HepG2 (cell line): ENCODE data around the gene CALR. TPM values are rescaled to one million over a fixed set of nuclear protein-coding genes. Genes with fewer than 3 reads are reported as not detected.

Experiments used
- AGO2 ChIP-seq: fragments of 200-400 bp; formaldehyde crosslinking; optimal IDR thresholded peaks from 2 replicates; pipeline ENCODE3; 2017; ENCODE audit warnings: mild to moderate bottlenecking, low read depth, low read length, moderate library complexity
- ARNTL ChIP-seq: sonication (generic); formaldehyde crosslinking; IDR thresholded peaks from 2 replicates; pipeline ENCODE4 v1.4.0; 2020; ENCODE audit warnings: mild to moderate bottlenecking, missing genetic modification reagents
- CHD2 ChIP-seq: IDR thresholded peaks from 2 replicates; pipeline ENCODE4 v1.6.1; 2011; ENCODE audit warnings: low read depth, low read length, improper control_type of control experiment
- GLI4 ChIP-seq: sonication (generic); formaldehyde crosslinking; IDR thresholded peaks from 2 replicates; pipeline ENCODE4 v1.5.1; 2020; ENCODE audit warnings: missing genetic modification reagents, mild to moderate bottlenecking, moderate library complexity, borderline replicate concordance
- JUND ChIP-seq: sonication (generic); formaldehyde crosslinking; IDR thresholded peaks from 2 replicates; pipeline ENCODE4 v1.8.0; 2022; ENCODE audit warnings: mild to moderate bottlenecking, missing genetic modification reagents
- KDM2A ChIP-seq: sonication (generic); formaldehyde crosslinking; IDR thresholded peaks from 2 replicates; pipeline ENCODE4 v1.4.0; 2020; ENCODE audit warnings: low read depth, missing genetic modification reagents, borderline replicate concordance
- MTA3 ChIP-seq: sonication (generic); formaldehyde crosslinking; IDR thresholded peaks from 2 replicates; pipeline ENCODE4 v1.4.0; 2020; ENCODE audit warnings: missing genetic modification reagents
- NAIF1 ChIP-seq: sonication (generic); formaldehyde crosslinking; IDR thresholded peaks from 2 replicates; pipeline ENCODE4 v1.5.0; 2020; ENCODE audit warnings: mild to moderate bottlenecking, missing genetic modification reagents, borderline replicate concordance
- RBFOX2 ChIP-seq: fragments of 200-400 bp; formaldehyde crosslinking; IDR thresholded peaks from 2 replicates; pipeline ENCODE4 v1.6.1; 2017; ENCODE audit warnings: low read depth, mild to moderate bottlenecking, low read length
- RORA ChIP-seq: sonication (generic); formaldehyde crosslinking; IDR thresholded peaks from 2 replicates; pipeline ENCODE4 v1.5.0; 2020; ENCODE audit warnings: mild to moderate bottlenecking, missing genetic modification reagents, moderate library complexity
- SCMH1 ChIP-seq: sonication (generic); formaldehyde crosslinking; IDR thresholded peaks from 2 replicates; pipeline ENCODE4 v1.9.0; 2021; ENCODE audit warnings: missing genetic modification reagents, mild to moderate bottlenecking, borderline replicate concordance
- ZNF136 ChIP-seq: sonication (generic); formaldehyde crosslinking; IDR thresholded peaks from 2 replicates; pipeline ENCODE4 v1.8.1; 2022; ENCODE audit warnings: low read depth, mild to moderate bottlenecking, moderate library complexity, missing genetic modification reagents
- ZNF34 ChIP-seq: sonication (generic); formaldehyde crosslinking; IDR thresholded peaks from 2 replicates; pipeline ENCODE4 v1.4.0; 2020; ENCODE audit warnings: mild to moderate bottlenecking, missing genetic modification reagents, borderline replicate concordance
- ZNF629 ChIP-seq: sonication (generic); formaldehyde crosslinking; conservative IDR thresholded peaks from 2 replicates; pipeline ENCODE4 v1.5.0; 2020; ENCODE audit warnings: missing genetic modification reagents
- ZNF850 ChIP-seq: sonication (generic); formaldehyde crosslinking; conservative IDR thresholded peaks from 2 replicates; pipeline ENCODE4 v1.9.0; 2021; ENCODE audit warnings: mild to moderate bottlenecking, missing genetic modification reagents
- polyA plus RNA-seq, 8 experiments: library from polyadenylated mRNA; depleted of rRNA in 3 of 8; stranded (reverse) in 7 of 8; unstranded in 1 of 8; fragments of >200 nt; fragmentation: Illumina TruSeq in 4 of 8; extraction: Trizol in 4 of 8; gene quantifications; 2 replicates each; pipeline versions ENCODE4 v1.2.1 to v1.2.3, GENCODE V29; 2011 to 2016; ENCODE audit warnings: low read depth in 4 of 8, missing spikeins in 1 of 8, mixed read lengths in 1 of 8; ENCODE audit not compliant: insufficient read depth in 1 of 8
- total RNA-seq, 5 experiments: library from RNA; depleted of rRNA; stranded (reverse); fragments of >200 nt; fragmentation: Illumina TruSeq; extraction: Trizol; gene quantifications; 2 replicates each; pipeline ENCODE4 v1.2.3, GENCODE V29; 2016; ENCODE audit warnings: low read depth in 1 of 5
- TF ChIP-seq, protein P1 (sequence below): sonication (generic); formaldehyde crosslinking; IDR thresholded peaks from 2 replicates; pipeline ENCODE4 v1.4.0; 2020; ENCODE audit warnings: mild to moderate bottlenecking, missing genetic modification reagents
- TF ChIP-seq, protein P2 (sequence below): fragments of 450-650 bp; IDR thresholded peaks from 2 replicates; pipeline ENCODE4 v1.6.1; 2017; ENCODE audit warnings: mild to moderate bottlenecking

The CALR gene
- total and polyA plus RNA-seq, 2 of the 13 experiments (the other 11 are each of a cell fraction or from before 2014, with no cell fraction given) = 898 to 934 TPM

DNA sequence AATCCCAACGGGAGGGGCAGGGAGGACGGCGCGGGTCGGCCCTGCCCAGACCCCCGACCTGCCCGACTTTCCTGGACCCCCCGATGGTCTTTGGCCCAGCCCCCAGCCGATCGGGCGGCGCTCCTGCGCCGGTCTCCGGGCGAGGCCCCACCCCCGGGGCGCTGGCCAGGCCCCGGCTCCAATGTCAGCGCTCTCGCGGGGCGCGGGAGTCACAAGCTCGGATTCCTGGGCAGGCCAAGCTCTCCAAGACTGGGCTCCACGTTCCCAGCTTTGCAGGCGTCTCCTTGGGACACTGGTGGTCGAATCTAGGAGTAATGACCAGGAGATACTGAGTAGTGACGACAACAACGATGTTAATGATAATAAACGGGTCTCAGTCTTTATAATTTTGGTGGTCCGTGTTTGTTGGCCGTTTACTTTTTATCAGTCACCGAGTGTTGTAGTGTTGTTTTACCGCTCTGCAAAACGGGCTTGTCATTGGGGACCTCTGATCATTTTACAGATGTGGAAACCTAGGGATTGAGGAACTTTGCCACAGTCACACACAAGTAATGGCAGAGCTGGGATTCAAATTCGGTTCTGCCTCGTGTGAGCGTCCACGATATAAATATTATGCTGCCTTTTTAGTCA lies 7.8 kb downstream of the CALR start (continued):
- TF ChIP-seq, protein P1, sequence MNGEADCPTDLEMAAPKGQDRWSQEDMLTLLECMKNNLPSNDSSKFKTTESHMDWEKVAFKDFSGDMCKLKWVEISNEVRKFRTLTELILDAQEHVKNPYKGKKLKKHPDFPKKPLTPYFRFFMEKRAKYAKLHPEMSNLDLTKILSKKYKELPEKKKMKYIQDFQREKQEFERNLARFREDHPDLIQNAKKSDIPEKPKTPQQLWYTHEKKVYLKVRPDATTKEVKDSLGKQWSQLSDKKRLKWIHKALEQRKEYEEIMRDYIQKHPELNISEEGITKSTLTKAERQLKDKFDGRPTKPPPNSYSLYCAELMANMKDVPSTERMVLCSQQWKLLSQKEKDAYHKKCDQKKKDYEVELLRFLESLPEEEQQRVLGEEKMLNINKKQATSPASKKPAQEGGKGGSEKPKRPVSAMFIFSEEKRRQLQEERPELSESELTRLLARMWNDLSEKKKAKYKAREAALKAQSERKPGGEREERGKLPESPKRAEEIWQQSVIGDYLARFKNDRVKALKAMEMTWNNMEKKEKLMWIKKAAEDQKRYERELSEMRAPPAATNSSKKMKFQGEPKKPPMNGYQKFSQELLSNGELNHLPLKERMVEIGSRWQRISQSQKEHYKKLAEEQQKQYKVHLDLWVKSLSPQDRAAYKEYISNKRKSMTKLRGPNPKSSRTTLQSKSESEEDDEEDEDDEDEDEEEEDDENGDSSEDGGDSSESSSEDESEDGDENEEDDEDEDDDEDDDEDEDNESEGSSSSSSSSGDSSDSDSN (CRISPR knock-in tag) = peak; percentile 66; the same call in 1 of the 2 replicates
- TF ChIP-seq ZNF850 (CRISPR knock-in tag) (0 out of 2 replicates have a peak, but pooled peaks have one; percentile 5), NAIF1 (no peak; the same call in 1 of the 2 replicates), SCMH1 (no peak), AGO2 (peak; percentile 4), ARNTL (CRISPR knock-in tag) (no peak), ZNF629 (peak; percentile 37; the same call in 1 of the 2 replicates), KDM2A (no peak), CHD2 (peak; percentile 92), RBFOX2 (peak; percentile 62), ZNF34 (0 out of 2 replicates have a peak, but pooled peaks have one; percentile 22), JUND (CRISPR knock-in tag) (no peak), RORA (CRISPR knock-in tag) (peak; percentile 63; the same call in 1 of the 2 replicates), GLI4 (CRISPR knock-in tag) (0 out of 2 replicates have a peak, but pooled peaks have one; percentile 11), ZNF136 (0 out of 2 replicates have a peak, but pooled peaks have one; percentile 30), MTA3 (CRISPR knock-in tag) (no peak)
- TF ChIP-seq, protein P2, sequence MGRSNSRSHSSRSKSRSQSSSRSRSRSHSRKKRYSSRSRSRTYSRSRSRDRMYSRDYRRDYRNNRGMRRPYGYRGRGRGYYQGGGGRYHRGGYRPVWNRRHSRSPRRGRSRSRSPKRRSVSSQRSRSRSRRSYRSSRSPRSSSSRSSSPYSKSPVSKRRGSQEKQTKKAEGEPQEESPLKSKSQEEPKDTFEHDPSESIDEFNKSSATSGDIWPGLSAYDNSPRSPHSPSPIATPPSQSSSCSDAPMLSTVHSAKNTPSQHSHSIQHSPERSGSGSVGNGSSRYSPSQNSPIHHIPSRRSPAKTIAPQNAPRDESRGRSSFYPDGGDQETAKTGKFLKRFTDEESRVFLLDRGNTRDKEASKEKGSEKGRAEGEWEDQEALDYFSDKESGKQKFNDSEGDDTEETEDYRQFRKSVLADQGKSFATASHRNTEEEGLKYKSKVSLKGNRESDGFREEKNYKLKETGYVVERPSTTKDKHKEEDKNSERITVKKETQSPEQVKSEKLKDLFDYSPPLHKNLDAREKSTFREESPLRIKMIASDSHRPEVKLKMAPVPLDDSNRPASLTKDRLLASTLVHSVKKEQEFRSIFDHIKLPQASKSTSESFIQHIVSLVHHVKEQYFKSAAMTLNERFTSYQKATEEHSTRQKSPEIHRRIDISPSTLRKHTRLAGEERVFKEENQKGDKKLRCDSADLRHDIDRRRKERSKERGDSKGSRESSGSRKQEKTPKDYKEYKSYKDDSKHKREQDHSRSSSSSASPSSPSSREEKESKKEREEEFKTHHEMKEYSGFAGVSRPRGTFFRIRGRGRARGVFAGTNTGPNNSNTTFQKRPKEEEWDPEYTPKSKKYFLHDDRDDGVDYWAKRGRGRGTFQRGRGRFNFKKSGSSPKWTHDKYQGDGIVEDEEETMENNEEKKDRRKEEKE = no peak
- TF ChIP-seq, all 625 proteins: peak for 43
